Psoas muscle (tissue), 8 donors: ENCODE results near the gene RNF213. TPM values are rescaled to one million over a fixed set of nuclear protein-coding genes. Genes with fewer than 3 reads are reported as not detected.

ENCODE experiments used
- ATAC-seq, 4 donors: fragments of 200-7000 bp; cut with Tn5 transposase; one replicate each; pipeline ENCODE4 v1.9.1; 2020; ENCODE audit warnings: moderate library complexity in 3 of 4, mild to moderate bottlenecking in 2 of 4
- DNase-seq, 2 donors: peaks; one replicate each; pipeline ENCODE4 v3.0.0-alpha.2; 2020
- H3K27ac ChIP-seq: fragments of 200-600 bp; one replicate; pipeline ENCODE4 v1.8.0; 2022
- H3K27me3 ChIP-seq, 3 donors: fragments of 200-600 bp in 1 of 3; one replicate each; pipeline versions ENCODE4 v1.6.1 to v1.8.0; 2013 to 2022; ENCODE audit warnings: low read length in 2 of 3, mild to moderate bottlenecking in 2 of 3, moderate library complexity in 1 of 3; ENCODE audit not compliant: insufficient read depth in 3 of 3
- H3K36me3 ChIP-seq, 2 donors: fragments of 200-600 bp in 1 of 2; one replicate each; pipeline versions ENCODE4 v1.6.1 to v1.8.0; 2013 to 2022; ENCODE audit warnings: low read depth in 1 of 2, mild to moderate bottlenecking in 1 of 2, moderate library complexity in 1 of 2; ENCODE audit not compliant: insufficient read depth in 1 of 2
- H3K4me1 ChIP-seq: fragments of 200-600 bp; one replicate; pipeline ENCODE4 v1.8.0; 2022
- H3K4me3 ChIP-seq: fragments of 200-600 bp; one replicate; pipeline ENCODE4 v1.8.0; 2022; ENCODE audit warnings: mild to moderate bottlenecking
- H3K9me3 ChIP-seq: fragments of 200-600 bp; one replicate; pipeline ENCODE4 v1.8.0; 2022
- WGBS, 3 donors: extraction: QIAGEN DNeasy Blood & Tissue Kit; methylation state at CpG; one replicate each; pipeline versions ENCODE4 v1.1.6 to v1.1.7; 2013; 5-methylcytosine and 5-hydroxymethylcytosine counted together
- intact Hi-C, 2 donors: fragments of 100-400 bp; cut with DNase I; formaldehyde crosslinking; loops; one replicate each; pipeline versions ENCODE4 v1.11.0 to v1.14.2; 2022
- polyA plus RNA-seq, 3 donors: library from polyadenylated mRNA; stranded (reverse); fragments of 200-250 nt; gene quantifications; one replicate each; pipeline ENCODE4 v1.2.3, GENCODE V29; 2013
- total RNA-seq, 4 donors: library from RNA; stranded (reverse); fragmentation: NEBNext Ultra II Directional in 2 of 4; extraction: Animal tissue kit (Norgen Biotek cat#: 25700) in 2 of 4; gene quantifications; one replicate each; pipeline versions ENCODE4 v1.2.1 to v1.2.4, GENCODE V29; 2021 to 2023
- TF ChIP-seq, protein P1 (sequence below): fragments of 200-600 bp; IDR thresholded peaks from one replicate; pipeline ENCODE4 v1.8.0; 2022; ENCODE audit warnings: antibody characterized with exemption
- donor health status: healthy with polysubstance abuse.
- donor health status: DM: no; HTN: no; CAD: no; lungs with moderate emphysema.
- donor health status: Bipolar disorder and iron deficiency.
- donor health status: healthy.
- donor health status: DM: yes; HTN: yes; CAD: no.
- donor health status: DM: no; HTN: no; CAD: no.
- donor health status: DM: no; HTN: no; CAD: no.
- donor health status: DM: yes; HTN: yes; CAD: no.

The RNF213 gene
- total and polyA plus RNA-seq, 7 donors = 10.2 to 42.0 (median 33.7) TPM

- ATAC-seq (no peak), DNase-seq (peak in 1 of 2 donors; percentile 45)
- Histone ChIP-seq H3K36me3 (peaks cover 0 to 13% of the 10 kb centered on the region in 2 donors), H3K4me1 (peaks cover 17% of the 10 kb centered on the region), H3K27ac (no peak overlapping the region), H3K27me3 (no peaks in the 10 kb centered on the region), H3K9me3 (no peaks in the 10 kb centered on the region), H3K4me3 (no peak overlapping the region)
- TF ChIP-seq, protein P1, sequence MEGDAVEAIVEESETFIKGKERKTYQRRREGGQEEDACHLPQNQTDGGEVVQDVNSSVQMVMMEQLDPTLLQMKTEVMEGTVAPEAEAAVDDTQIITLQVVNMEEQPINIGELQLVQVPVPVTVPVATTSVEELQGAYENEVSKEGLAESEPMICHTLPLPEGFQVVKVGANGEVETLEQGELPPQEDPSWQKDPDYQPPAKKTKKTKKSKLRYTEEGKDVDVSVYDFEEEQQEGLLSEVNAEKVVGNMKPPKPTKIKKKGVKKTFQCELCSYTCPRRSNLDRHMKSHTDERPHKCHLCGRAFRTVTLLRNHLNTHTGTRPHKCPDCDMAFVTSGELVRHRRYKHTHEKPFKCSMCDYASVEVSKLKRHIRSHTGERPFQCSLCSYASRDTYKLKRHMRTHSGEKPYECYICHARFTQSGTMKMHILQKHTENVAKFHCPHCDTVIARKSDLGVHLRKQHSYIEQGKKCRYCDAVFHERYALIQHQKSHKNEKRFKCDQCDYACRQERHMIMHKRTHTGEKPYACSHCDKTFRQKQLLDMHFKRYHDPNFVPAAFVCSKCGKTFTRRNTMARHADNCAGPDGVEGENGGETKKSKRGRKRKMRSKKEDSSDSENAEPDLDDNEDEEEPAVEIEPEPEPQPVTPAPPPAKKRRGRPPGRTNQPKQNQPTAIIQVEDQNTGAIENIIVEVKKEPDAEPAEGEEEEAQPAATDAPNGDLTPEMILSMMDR = no peak
- intact Hi-C loops = loop anchor here in 1 of 2 donors (10.0 kb wide), 2 partner anchors 451 to 671 kb away; no protein-coding TSS in a partner anchor
- 88 to 92% (median 90%) methylated on average over 8 of the region's 8 CpGs for WGBS, 3 donors
Measured at GRCh38 chr17:80424261-80424660, 163.6 kb downstream of the RNF213 start.

DNA sequence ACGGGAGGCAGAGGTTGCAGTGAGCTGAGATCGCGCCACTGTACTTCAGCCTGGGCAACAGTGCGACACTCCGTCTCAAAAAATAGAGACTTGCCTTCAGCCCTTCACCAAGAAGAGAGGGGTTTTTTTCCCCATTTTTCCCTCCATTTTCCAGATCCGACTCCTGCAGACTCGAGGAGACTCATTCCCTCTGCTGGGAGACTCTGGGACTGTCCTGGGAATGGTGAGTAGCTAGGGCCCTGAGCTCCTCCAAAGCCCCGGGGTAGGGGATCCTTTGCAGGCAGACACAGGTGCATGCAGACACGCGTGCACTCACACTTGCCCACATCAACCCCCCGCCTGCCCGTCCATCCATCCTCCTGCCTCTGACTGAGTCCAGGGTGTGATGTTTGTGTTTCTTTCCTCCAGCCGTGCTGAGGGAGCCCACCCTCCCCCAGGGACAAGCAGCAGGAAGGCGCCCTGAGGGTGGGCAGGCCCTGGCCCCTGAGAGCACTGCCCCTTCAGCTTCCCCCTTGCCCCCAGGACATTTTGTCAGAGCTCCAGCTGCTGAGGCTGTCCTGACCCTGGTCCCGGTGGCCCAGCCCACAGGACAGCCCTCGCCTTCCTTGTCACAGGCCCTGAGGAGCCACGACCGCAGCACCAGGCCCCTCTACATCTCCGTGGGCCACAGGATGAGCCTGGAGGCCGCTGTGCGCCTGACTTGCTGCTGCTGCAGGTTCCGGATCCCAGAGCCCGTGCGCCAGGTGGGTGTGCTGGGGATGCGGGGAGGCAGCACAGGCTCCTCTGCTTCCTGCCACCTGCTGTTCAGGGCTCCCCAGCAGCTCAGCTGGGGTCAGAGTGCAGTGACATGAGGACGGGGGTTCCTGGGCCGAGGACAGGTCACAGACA lies 164.5 kb downstream of the RNF213 start:
- 80 to 87% (median 82%) methylated on average over 27 of the region's 27 CpGs for WGBS, 3 donors
- Histone ChIP-seq H3K36me3 (peaks cover 0 to 22% of the 10 kb centered on the region in 2 donors), H3K4me3 (no peak overlapping the region), H3K27ac (no peak overlapping the region), H3K9me3 (no peaks in the 10 kb centered on the region), H3K27me3 (no peaks in the 10 kb centered on the region), H3K4me1 (peaks cover 17% of the 10 kb centered on the region)
- intact Hi-C loops = loop anchor here in 1 of 2 donors (10.0 kb wide), 2 partner anchors 450 to 670 kb away; no protein-coding TSS in a partner anchor
- DNase-seq (peak in 1 of 2 donors; percentile 29), ATAC-seq (no peak)
- TF ChIP-seq, protein P1 = no peak

GRCh38 chr17:80425835-80426426 lies 165.3 kb downstream of the RNF213 start:
- peaks cover 0 to 23% of the 10 kb centered on the region in 2 donors for H3K36me3 ChIP-seq
- TF ChIP-seq, protein P1 = no peak
- no peaks in the 10 kb centered on the region for H3K9me3 ChIP-seq
- ATAC-seq (no peak), DNase-seq (no peak)
- 85 to 97% (median 90%) methylated on average over 9 of the region's 9 CpGs for WGBS, 3 donors
- no peak overlapping the region for H3K4me3 ChIP-seq
- peaks cover 17% of the 10 kb centered on the region for H3K4me1 ChIP-seq
- no peaks in the 10 kb centered on the region for H3K27me3 ChIP-seq
- H3K27ac ChIP-seq = no peak overlapping the region
- intact Hi-C loops = loop anchor here (2.0 to 10.0 kb wide), 4 partner anchors 147 to 669 kb away; no protein-coding TSS in a partner anchor

DNA sequence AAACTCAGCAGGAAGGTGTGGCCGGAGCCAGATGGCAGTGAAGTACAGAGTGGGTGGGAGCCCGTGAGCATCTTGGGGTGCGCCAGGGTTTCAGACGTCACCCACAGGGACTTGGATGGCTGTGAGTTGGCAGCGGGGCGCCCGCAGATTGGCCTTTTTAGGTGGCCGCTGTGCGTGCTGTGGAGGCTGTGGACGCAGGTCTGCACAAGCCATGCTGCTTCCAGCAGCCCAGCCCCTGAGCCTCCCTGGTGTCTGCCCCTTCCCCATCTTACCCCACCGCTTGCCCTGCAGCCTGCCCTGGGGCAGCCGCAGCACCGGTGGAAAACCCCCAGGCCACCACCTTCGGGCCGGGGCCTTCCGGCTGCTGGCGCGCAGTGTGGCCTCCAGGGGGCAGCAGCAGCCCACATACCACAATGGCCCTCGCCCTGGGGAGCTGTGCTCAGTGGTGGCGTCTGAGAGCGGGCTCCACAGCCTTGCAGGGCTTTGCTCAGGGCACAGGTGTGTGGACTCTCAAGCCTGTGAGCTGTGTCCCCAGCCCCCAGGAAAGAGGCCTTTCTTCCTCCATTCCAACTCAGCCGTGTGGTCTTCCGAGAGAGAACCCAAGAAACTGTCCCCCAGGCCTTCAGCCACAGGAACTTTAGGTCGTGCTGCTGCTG lies 166.1 kb downstream of the RNF213 start:
- Histone ChIP-seq H3K27ac (no peak overlapping the region), H3K36me3 (peaks cover 0 to 23% of the 10 kb centered on the region in 2 donors), H3K27me3 (no peaks in the 10 kb centered on the region), H3K9me3 (no peaks in the 10 kb centered on the region), H3K4me1 (peaks cover 17% of the 10 kb centered on the region), H3K4me3 (no peak overlapping the region)
- TF ChIP-seq, protein P1 = peak; percentile 97
- intact Hi-C loops = loop anchor here (2.0 to 10.0 kb wide), 4 partner anchors 146 to 668 kb away; no protein-coding TSS in a partner anchor
- WGBS, 3 donors = 41 to 44% (median 41%) methylated on average over 24 of the region's 24 CpGs
- ATAC-seq = peak; percentile 81 to 87 (median 82)
- peak; percentile 75 to 90 for DNase-seq
